Thyroid gland (tissue), 4 donors: ENCODE results near the gene MIB2.

Experiments
- POLR2A ChIP-seq, 2 donors: fragments of 450-650 bp; IDR thresholded peaks; one replicate each; pipeline ENCODE4 v1.6.1; 2017; ENCODE audit warnings: antibody characterized with exemption in 2 of 2, mild to moderate bottlenecking in 2 of 2, moderate library complexity in 1 of 2
- TF ChIP-seq, protein P1 (sequence below), 6 experiments: fragments of 200-600 bp in 3 of 6; fragments of 450-650 bp in 3 of 6; sonication (generic) in 3 of 6; IDR thresholded peaks; one replicate each; pipeline ENCODE4 v1.5.1; 2016 to 2019; ENCODE audit warnings: antibody characterized with exemption in 6 of 6, mild to moderate bottlenecking in 2 of 6, inconsistent platforms in 1 of 6, moderate library complexity in 1 of 6

- TF ChIP-seq, protein P1, sequence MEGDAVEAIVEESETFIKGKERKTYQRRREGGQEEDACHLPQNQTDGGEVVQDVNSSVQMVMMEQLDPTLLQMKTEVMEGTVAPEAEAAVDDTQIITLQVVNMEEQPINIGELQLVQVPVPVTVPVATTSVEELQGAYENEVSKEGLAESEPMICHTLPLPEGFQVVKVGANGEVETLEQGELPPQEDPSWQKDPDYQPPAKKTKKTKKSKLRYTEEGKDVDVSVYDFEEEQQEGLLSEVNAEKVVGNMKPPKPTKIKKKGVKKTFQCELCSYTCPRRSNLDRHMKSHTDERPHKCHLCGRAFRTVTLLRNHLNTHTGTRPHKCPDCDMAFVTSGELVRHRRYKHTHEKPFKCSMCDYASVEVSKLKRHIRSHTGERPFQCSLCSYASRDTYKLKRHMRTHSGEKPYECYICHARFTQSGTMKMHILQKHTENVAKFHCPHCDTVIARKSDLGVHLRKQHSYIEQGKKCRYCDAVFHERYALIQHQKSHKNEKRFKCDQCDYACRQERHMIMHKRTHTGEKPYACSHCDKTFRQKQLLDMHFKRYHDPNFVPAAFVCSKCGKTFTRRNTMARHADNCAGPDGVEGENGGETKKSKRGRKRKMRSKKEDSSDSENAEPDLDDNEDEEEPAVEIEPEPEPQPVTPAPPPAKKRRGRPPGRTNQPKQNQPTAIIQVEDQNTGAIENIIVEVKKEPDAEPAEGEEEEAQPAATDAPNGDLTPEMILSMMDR (IDR thresholded peaks at IDR 0.05): no peak
- TF ChIP-seq POLR2A (IDR thresholded peaks at IDR 0.05): peak in 1 of 2 donors; percentile 24
These were observed 921 bp upstream of the MIB2 start for GRCh38 chr1:1614204-1614953.
